GM21390 (cell line): Measurements from ENCODE around the gene TERB1.
"Not testable (repeated sequence)": the region's sequence is repeated elsewhere in the genome, so short reads cannot be mapped to it uniquely, and the experiment has no call there.

ENCODE experiments used
- ATAC-seq: cut with Tn5 transposase; IDR thresholded peaks from one replicate; pipeline ENCODE4 v1.9.1; 2021; ENCODE audit not compliant: unreplicated experiment

TERB1 gene

GRCh38 chr16:66830422-66831404 lies 29.3 kb upstream of the TERB1 start, which contains the start of gene NAE1:
TSS of gene NAE1 (minus strand) at chr16:66830976. CDS start at chr16:66830899, 77 bp downstream.
- peak; percentile 87 for ATAC-seq

- no peak for ATAC-seq
These were observed 22.6 kb upstream of the TERB1 start for GRCh38 chr16:66824006-66824405.

DNA sequence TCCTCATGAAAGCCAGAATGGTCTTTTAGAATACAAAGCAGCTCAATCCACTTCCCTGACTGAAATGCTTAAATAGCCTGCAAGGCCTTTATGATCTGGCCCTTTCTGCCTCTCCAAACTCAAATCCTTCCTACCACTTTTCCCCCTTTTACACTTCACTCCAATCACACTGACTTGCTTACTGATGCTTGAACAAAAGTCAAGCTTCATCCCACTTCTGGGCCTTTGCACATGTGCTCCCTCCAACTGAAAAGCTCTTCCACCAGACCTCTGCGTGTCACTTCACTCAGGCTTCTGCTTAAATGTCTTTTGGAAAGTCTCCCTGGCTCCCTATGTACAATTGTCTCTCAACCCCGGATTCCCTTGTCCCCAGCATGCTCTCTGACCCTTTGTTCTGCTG lies 13.3 kb upstream of the TERB1 start:
- ATAC-seq, result no peak

- no peak for ATAC-seq
These were observed 9.7 kb upstream of the TERB1 start for GRCh38 chr16:66811043-66811442.

GRCh38 chr16:66810391-66810790 lies 9.0 kb upstream of the TERB1 start:
- no peak for ATAC-seq

DNA sequence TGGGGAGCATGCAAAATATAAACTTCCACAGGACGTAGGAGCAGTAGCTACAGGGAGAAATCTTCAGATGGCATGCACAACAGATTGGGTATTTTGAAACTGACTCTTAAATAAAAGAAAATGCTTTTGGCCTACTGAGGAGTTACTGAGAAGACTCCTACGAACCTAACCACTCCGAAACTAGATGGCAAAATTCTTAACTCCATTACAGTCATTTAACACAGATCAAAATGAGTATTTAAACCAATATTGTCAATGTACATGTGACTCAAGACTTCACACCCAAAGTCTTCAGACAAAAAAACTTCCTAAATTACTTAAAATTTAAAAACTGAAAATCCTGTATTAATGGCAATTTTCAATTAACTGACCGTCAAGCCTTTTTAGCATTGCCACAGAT lies 8.4 kb upstream of the TERB1 start:
- no peak for ATAC-seq

DNA sequence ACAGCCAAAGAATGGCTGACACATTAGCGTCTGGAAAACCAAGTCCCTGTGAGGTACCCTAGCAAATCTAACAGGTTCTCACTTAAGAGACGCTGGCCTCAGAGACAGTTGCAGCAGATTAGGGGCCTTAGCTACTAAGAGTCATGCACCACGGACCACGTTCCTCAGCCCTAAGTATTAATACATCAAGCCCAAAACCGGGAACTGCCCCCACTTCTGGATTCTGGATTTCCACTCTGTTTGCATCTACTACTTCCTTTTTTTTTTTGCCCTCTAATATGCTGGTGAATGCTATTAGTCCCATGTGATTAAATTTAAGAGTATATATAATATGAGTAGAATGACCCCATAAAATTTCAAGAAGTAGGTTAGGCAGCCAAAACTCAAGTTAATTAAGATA lies 775 bp upstream of the TERB1 start:
- no peak for ATAC-seq

- ATAC-seq, result no peak
These were observed 528 bp downstream of the TERB1 start for GRCh38 chr16:66800856-66801255.

DNA sequence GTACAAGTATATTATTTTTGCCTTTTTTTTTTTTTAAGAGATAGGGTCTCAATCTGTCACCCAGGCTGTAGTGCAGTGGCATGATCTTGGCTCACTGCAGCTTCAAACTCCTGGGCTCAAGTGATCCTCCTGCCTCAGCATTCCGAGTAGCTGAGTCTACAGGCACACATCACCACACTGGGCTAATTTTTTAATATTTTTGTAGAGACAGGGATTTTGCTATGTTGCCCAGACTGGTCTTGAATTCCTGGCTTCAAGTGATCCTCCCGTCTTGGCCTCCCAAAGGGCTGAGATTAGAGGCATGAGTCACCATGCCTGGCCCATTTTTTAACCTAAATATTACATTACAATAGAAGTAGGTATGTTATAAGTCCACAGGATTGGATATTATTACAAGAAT lies 3.2 kb downstream of the TERB1 start:
- ATAC-seq, result no peak

- ATAC-seq, result not testable (repeated sequence)
These were observed 7.4 kb downstream of the TERB1 start for GRCh38 chr16:66793984-66794383.

- ATAC-seq, result no peak
These were observed 11.2 kb downstream of the TERB1 start for GRCh38 chr16:66790130-66790733.

- no peak for ATAC-seq
These were observed 14.0 kb downstream of the TERB1 start for GRCh38 chr16:66787427-66787826.

GRCh38 chr16:66786551-66786950 lies 14.8 kb downstream of the TERB1 start:
- ATAC-seq, result no peak

DNA sequence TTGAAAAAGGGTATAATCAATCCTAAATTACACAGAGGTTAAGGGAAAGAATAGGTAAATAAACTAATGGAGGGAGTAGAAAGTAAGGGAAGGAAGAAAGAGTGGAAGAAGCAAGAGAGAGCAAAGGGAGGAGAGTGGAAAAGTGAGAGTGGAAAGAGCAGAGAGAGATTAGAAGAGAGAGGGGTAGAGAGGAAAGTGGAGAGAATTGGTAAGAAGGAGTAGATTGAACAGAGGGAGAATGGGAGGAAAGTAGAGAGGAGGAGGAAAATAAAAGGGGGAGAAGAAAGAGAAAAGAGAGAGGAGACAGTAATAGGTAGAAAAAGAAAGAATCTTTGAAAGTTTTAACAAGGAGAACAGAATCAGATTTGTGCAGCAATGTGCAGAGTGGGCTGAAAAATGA lies 24.9 kb downstream of the TERB1 start:
- no peak for ATAC-seq

GRCh38 chr16:66774981-66775380 lies 26.4 kb downstream of the TERB1 start:
- no peak for ATAC-seq

DNA sequence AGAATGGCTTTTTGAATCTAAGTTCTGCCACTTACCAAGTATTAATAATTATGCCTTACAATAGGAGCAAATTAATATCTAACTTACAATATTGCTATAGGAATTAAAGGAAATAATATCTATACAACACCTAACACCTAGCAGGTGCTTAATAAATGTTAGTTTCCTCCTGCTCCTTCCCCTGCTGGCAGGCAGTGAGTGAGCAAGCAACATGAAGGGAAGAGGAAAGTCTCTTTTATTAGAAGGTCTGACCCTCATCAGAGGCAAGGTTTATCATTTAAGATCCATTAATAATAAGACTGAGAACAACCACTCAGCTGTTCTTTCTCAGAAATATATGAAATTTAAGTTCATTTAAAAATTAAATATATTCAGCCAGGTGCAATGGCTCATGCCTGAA lies 43.3 kb downstream of the TERB1 start:
- no peak for ATAC-seq

- no peak for ATAC-seq
These were observed 46.6 kb downstream of the TERB1 start for GRCh38 chr16:66754819-66755218.

GRCh38 chr16:66754211-66754610 lies 47.2 kb downstream of the TERB1 start:
- no peak for ATAC-seq

DNA sequence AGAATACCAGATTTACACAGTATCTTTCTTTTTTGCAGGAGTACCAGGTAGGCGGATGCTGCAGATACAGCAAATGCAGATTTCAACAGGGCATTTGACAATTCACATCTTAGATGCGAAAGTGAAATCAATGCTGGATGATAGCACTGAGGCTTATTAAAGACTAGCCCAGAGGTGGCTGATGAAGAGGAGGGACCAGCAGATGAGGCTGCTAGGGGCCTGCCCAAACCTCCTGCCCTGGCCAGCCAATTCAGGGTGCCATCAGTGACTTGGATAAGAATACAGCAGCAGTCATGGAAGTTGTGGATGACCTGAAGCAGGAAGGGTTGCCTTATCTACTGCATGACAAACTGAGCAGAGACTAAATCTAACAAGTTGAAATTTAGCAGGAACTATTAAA lies 48.4 kb downstream of the TERB1 start:
- ATAC-seq, result no peak

- no peak for ATAC-seq
These were observed 49.0 kb downstream of the TERB1 start for GRCh38 chr16:66752379-66752778.

GRCh38 chr16:66751992-66752322 lies 49.4 kb downstream of the TERB1 start:
- no peak for ATAC-seq

- peak; percentile 83 for ATAC-seq
These were observed 49.9 kb downstream of the TERB1 start, which contains the start of gene DYNC1LI2 for GRCh38 chr16:66751303-66751991. TSS of gene DYNC1LI2 (minus strand) at chr16:66751609. CDS start at chr16:66751591, 18 bp downstream.
